Nephron progenitor cell (in vitro differentiated cells): ENCODE measurements around the gene USP3.
A peak's percentile ranks its signal among the peaks of the same experiment; 100 is the strongest.

ENCODE experiments used
- DNase-seq: peaks from one replicate; pipeline ENCODE4 v3.0.0; 2021
- H3K27ac Mint-ChIP-seq: 2 replicates; pipeline ENCODE4 v1.8.0; 2021; ENCODE audit warnings: mild to moderate bottlenecking, moderate library complexity, mixed read lengths
- H3K27me3 Mint-ChIP-seq: 2 replicates; pipeline ENCODE4 v1.8.0; 2021; ENCODE audit warnings: mild to moderate bottlenecking, low read depth, mixed read lengths; ENCODE audit not compliant: poor library complexity
- H3K36me3 Mint-ChIP-seq: 2 replicates; pipeline ENCODE4 v1.8.0; 2021; ENCODE audit warnings: low read depth, mixed read lengths
- H3K4me1 Mint-ChIP-seq: 2 replicates; pipeline ENCODE4 v1.8.0; 2021; ENCODE audit warnings: mixed read lengths
- H3K4me3 Mint-ChIP-seq: 2 replicates; pipeline ENCODE4 v1.8.0; 2021; ENCODE audit warnings: mild to moderate bottlenecking, moderate library complexity, mixed read lengths
- H3K9me3 Mint-ChIP-seq: 2 replicates; pipeline ENCODE4 v1.8.0; 2021; ENCODE audit warnings: mild to moderate bottlenecking, moderate library complexity, mixed read lengths
- TF ChIP-seq, protein P1 (sequence below): fragments of 200-600 bp; sonication (generic); IDR thresholded peaks from 2 replicates; pipeline ENCODE4 v1.5.0; 2021; ENCODE audit warnings: antibody characterized with exemption

The USP3 gene

DNA sequence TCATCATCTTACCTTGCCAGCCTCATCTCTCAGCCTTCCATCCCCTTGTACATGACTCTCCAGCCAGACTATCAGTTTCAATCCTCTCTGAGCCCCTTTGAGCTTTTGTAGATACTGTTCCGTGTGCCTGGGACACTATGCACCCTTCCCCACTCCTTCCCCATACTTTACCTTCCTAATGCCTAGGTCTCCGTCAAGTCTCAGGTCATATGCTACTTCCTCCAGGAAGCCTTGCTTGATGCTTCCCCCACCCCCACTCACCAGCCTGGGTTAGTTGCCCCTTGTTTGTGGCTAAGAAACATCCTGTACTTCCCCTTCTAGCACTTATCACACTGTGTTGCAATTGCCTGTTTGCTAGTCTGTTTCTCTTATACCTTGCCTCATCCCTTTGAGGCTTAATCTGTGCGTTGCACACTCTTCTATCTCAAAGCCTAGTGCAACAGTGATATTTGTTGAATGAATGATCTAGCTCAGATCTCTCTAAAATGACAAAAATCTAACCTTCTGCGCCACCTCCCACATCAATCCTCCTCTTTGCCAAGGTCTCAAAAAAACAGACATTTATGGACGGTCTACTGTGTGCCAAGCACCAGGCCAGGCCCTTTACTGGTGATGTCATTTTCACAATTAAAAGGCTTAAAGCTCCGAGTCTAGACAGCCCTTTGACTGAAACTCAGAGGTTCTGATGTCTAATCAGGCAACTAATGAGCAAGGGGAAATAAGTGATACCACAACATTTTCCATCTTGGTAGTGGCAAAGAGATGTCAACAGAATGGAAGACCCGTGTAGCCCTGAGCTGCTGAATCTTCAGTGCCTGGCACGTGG is 6.5 kb upstream of the USP3 start:
- Mint-ChIP-seq H3K36me3 (no peaks in the 10 kb centered on the region), H3K27me3 (peaks cover 4% of the 10 kb centered on the region), H3K4me1 (peaks cover 47% of the 10 kb centered on the region), H3K9me3 (no peaks in the 10 kb centered on the region), H3K4me3 (no peak overlapping the region), H3K27ac (no peak overlapping the region)
- DNase-seq, result no peak
- TF ChIP-seq, protein P1, sequence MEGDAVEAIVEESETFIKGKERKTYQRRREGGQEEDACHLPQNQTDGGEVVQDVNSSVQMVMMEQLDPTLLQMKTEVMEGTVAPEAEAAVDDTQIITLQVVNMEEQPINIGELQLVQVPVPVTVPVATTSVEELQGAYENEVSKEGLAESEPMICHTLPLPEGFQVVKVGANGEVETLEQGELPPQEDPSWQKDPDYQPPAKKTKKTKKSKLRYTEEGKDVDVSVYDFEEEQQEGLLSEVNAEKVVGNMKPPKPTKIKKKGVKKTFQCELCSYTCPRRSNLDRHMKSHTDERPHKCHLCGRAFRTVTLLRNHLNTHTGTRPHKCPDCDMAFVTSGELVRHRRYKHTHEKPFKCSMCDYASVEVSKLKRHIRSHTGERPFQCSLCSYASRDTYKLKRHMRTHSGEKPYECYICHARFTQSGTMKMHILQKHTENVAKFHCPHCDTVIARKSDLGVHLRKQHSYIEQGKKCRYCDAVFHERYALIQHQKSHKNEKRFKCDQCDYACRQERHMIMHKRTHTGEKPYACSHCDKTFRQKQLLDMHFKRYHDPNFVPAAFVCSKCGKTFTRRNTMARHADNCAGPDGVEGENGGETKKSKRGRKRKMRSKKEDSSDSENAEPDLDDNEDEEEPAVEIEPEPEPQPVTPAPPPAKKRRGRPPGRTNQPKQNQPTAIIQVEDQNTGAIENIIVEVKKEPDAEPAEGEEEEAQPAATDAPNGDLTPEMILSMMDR, result no peak

DNA sequence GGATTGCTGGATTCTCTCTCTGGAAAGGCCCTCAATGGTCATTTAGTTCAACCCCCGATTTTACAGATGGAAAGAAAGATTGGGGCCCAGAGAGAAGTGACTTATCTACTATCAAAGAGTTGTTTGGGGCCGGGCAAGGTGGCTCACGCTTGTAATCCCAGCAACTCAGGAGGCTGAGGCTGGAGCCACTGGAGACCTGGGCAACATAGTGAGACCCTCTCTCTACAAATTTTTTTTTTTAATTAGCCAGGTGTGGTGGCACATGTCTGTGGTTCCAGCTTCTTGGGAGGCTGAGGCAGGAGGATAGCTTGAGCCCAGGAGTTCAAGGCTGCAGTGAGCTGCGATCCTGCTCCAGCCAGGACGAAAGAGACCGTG is 5.2 kb upstream of the USP3 start:
- H3K4me3 Mint-ChIP-seq, result no peak overlapping the region
- H3K36me3 Mint-ChIP-seq, result no peaks in the 10 kb centered on the region
- TF ChIP-seq, protein P1, result no peak
- peaks cover 47% of the 10 kb centered on the region for H3K4me1 Mint-ChIP-seq
- H3K9me3 Mint-ChIP-seq, result no peaks in the 10 kb centered on the region
- no peak overlapping the region for H3K27ac Mint-ChIP-seq
- H3K27me3 Mint-ChIP-seq, result no peaks in the 10 kb centered on the region
- no peak for DNase-seq

DNA sequence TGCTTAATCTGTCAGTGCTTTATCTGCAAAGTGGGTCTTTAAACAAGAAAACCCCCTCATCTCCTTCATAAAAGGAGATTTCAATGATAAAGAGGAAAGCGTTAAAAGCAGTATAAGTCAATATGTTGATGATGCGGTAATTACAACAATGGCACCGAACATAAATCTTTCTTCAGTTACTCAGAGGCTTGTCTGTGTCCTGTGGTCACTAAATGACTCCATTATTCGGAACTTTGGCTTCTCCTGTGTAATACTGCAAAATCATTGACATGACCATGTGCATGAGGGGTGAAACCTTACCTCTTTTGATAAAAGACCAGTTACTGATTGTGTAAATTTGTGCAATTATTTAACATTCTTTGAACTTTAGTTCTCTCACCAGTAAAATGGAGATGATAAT is 4.8 kb upstream of the USP3 start:
- no peaks in the 10 kb centered on the region for H3K36me3 Mint-ChIP-seq
- no peaks in the 10 kb centered on the region for H3K9me3 Mint-ChIP-seq
- H3K27ac Mint-ChIP-seq, result no peak overlapping the region
- no peaks in the 10 kb centered on the region for H3K27me3 Mint-ChIP-seq
- no peak overlapping the region for H3K4me3 Mint-ChIP-seq
- TF ChIP-seq, protein P1, result no peak
- DNase-seq, result no peak
- peaks cover 47% of the 10 kb centered on the region for H3K4me1 Mint-ChIP-seq

- no peaks in the 10 kb centered on the region for H3K27me3 Mint-ChIP-seq
- H3K4me1 Mint-ChIP-seq, result peaks cover 49% of the 10 kb centered on the region
- no peaks in the 10 kb centered on the region for H3K9me3 Mint-ChIP-seq
- peak overlapping the region; percentile 77 for H3K4me3 Mint-ChIP-seq
- no peak overlapping the region for H3K27ac Mint-ChIP-seq
- TF ChIP-seq, protein P1, result no peak
- DNase-seq, result no peak
- no peaks in the 10 kb centered on the region for H3K36me3 Mint-ChIP-seq
These were observed 3.8 kb upstream of the USP3 start for GRCh38 chr15:63500265-63501250.

DNA sequence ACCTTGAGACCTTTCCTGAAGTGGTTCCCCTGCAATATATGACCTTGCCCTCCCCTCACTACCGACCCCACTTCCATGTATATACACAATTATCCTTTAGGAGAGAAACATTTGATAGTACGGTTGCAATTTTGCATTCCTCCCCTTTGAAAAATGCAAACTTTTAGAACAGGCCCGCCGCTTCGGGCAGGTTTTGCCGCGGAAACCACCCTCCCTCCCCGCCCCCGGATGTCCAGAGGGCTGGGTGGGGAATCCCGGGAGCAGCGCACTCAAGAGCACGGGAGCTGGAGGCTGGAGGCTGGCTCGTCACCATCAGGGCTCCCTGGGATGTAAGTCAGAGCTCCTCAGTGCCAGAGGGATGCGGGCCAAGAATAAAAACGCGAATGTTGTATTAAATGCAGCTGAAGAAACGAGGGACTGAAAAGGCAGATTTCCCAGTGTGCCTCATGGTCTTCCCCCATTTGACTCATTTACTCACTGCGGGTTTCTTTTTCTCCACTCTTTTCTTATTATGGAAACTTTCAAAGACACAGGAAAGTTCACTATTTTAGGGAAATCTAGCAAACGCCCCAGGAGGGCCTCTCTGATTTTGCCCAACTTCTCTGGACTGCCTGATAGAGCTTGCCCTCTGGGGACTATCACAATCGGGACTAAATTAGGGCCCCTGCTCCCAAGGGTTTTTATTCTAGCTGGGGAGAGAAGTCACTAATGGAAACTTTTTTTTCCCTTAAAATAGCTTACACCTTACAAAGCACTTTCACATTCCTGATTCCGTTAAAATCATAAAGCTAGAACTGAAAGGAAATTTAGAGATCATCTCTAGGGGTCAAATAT is 2.9 kb upstream of the USP3 start:
- peaks cover 54% of the 10 kb centered on the region for H3K4me1 Mint-ChIP-seq
- peak; percentile 56 for DNase-seq
- TF ChIP-seq, protein P1, result no peak
- peak overlapping the region; percentile 77 for H3K4me3 Mint-ChIP-seq
- H3K36me3 Mint-ChIP-seq, result no peaks in the 10 kb centered on the region
- peak overlapping the region; percentile 76 for H3K27ac Mint-ChIP-seq
- H3K9me3 Mint-ChIP-seq, result no peaks in the 10 kb centered on the region
- no peaks in the 10 kb centered on the region for H3K27me3 Mint-ChIP-seq
